DND-41 (cell line): ENCODE results near the gene KCNJ6.

Source experiments
- EZH2 ChIP-seq: IDR thresholded peaks from 3 replicates; pipeline ENCODE4 v1.6.1; 2012; ENCODE audit warnings: borderline replicate concordance, low read depth, mild to moderate bottlenecking, moderate library complexity, low read length, inconsistent platforms; ENCODE audit not compliant: severe bottlenecking
- TF ChIP-seq, protein P1 (sequence below): IDR thresholded peaks from 2 replicates; pipeline ENCODE4 v1.5.1; 2012; ENCODE audit warnings: borderline replicate concordance, low read length, moderate library complexity, mild to moderate bottlenecking; ENCODE audit not compliant: poor library complexity, severe bottlenecking; ENCODE audit errors: extremely low read depth

DNA sequence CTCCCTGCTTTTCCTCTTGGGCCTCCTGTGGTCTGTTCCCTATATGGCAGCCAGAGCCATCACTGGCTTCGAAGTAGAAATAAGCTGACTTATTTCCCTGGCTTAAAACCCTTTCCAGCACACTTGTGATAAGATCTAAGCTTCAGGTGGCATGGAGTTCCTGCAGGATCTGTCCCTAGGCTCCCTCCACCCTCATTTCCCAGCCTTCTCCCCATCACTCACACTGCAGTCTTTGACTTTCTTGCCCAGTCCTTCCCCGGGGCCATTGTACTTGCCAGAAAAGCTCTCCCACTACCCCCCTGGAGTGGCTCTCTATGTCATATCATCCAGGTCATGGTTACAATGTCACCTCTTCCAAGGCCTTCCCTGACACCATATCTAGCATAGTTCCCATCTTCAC, 55.8 kb downstream of the KCNJ6 start:
- TF ChIP-seq, protein P1, sequence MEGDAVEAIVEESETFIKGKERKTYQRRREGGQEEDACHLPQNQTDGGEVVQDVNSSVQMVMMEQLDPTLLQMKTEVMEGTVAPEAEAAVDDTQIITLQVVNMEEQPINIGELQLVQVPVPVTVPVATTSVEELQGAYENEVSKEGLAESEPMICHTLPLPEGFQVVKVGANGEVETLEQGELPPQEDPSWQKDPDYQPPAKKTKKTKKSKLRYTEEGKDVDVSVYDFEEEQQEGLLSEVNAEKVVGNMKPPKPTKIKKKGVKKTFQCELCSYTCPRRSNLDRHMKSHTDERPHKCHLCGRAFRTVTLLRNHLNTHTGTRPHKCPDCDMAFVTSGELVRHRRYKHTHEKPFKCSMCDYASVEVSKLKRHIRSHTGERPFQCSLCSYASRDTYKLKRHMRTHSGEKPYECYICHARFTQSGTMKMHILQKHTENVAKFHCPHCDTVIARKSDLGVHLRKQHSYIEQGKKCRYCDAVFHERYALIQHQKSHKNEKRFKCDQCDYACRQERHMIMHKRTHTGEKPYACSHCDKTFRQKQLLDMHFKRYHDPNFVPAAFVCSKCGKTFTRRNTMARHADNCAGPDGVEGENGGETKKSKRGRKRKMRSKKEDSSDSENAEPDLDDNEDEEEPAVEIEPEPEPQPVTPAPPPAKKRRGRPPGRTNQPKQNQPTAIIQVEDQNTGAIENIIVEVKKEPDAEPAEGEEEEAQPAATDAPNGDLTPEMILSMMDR, result no peak
- no peak for TF ChIP-seq EZH2
